ENCODE data around the gene TFF3.
"Not testable (repeated sequence)": the region's sequence is repeated elsewhere in the genome, so short reads cannot be mapped to it uniquely, and the experiment has no call there.

DNA sequence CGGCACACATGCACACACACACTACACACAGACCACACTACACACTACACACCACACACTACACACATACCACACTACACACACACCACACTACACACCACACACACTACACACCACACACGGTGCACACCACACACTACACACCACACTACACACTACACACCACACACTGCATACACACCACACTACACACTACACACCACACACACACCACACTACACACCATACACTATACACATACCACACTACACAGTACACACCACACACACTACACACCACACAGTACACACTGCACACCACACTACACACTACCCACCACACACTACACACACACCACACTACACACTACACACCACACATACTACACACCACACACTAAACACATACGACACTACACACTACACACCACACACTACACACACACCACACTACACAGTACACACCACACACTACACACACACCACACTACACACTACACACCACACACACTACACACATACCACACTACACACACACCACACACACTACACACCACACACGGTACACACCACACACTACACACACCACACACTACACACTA is 22.6 kb downstream of the TFF3 start:
- TF ChIP-seq EZH2 (IDR thresholded peaks at IDR 0.05); POLR2AphosphoS5 (IDR thresholded peaks at IDR 0.05; ENCODE audit: borderline replicate concordance, low read depth, low read length); FOXP2 (optimal IDR thresholded peaks at IDR 0.05; ENCODE audit: control extremely low read depth, extremely low read length, insufficient read depth): not testable (repeated sequence)

Measured in SK-N-MC (cell line).